Activated CD4-positive, alpha-beta T cell treated with anti-CD3 and anti-CD28 coated beads, Interleukin-2, amount 10 ng/mL, durations not matched to agents 24 days and 14 days (primary cell): ENCODE results near the gene TCF4. TPM values are rescaled to one million over a fixed set of nuclear protein-coding genes. Genes with fewer than 3 reads are reported as not detected.

Source experiments
- DNase-seq: peaks from one replicate; pipeline ENCODE4 v3.0.0; 2022
- H3K27ac Mint-ChIP-seq: one replicate; pipeline ENCODE4 v1.8.0; 2022; ENCODE audit warnings: mild to moderate bottlenecking, mixed read lengths
- H3K27me3 Mint-ChIP-seq: one replicate; pipeline ENCODE4 v1.8.0; 2022; ENCODE audit warnings: mixed read lengths
- H3K36me3 Mint-ChIP-seq: one replicate; pipeline ENCODE4 v1.8.0; 2022; ENCODE audit warnings: low read depth, mild to moderate bottlenecking, mixed read lengths
- H3K4me1 Mint-ChIP-seq: one replicate; pipeline ENCODE4 v1.8.0; 2021; ENCODE audit warnings: mixed read lengths
- H3K4me3 Mint-ChIP-seq: one replicate; pipeline ENCODE4 v1.8.0; 2022; ENCODE audit warnings: mild to moderate bottlenecking, moderate library complexity, mixed read lengths
- H3K9me3 Mint-ChIP-seq: one replicate; pipeline ENCODE4 v1.8.0; 2021; ENCODE audit warnings: mixed read lengths
- intact Hi-C: fragments of 100-400 bp; cut with micrococcal nuclease; formaldehyde crosslinking; loops from one replicate; pipeline ENCODE4 v1.15.1; 2023
- total RNA-seq: library from RNA; stranded (reverse); gene quantifications from 2 replicates; pipeline ENCODE4 v1.2.3, GENCODE V29; 2022

TCF4 gene
- total RNA-seq, 1 donor from 2014 or later, result 2.6 TPM

DNA sequence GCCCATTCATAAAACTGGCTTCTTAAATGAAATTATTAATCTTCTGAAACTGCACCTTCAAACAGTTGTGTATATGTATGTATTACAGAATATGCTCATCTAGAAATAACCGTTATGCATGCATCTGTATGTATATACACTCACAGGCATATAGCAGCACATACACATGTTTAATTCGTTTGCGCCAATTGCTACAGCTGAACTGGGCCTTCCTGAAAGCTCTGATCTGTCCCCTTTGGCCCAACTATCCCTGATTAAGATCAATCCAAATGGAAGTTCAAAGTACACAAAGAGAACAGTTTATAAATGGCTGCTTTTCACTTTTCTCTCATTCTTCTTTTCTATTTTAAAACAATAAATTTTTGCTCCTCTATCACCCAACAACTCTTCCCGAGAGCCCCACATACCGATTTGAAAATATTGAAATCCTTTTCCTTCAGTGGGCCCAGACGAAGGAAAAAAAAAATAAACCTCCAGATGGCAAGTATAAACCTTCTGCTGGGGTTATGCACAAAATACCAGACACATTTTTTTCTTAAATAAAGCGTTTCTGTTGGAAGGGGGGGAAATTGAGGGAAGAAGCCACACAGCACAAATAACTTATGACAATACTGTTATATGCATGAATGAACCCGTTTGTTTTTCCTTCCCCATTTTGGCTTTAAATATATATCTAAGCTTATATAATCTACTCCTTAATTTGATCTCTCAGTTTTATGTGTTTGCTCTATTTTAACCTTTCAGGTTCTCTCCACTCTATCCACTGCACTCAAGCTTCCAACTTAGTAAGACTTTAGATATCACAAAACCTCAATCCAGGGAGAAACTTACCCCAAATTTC lies 267.3 kb downstream of the TCF4 start:
- peaks cover 48% of the 10 kb centered on the region for H3K27me3 Mint-ChIP-seq
- no peaks in the 10 kb centered on the region for H3K36me3 Mint-ChIP-seq
- DNase-seq, result no peak
- H3K4me1 Mint-ChIP-seq, result peaks cover 8% of the 10 kb centered on the region
- peak overlapping the region; percentile 82 for H3K4me3 Mint-ChIP-seq
- H3K27ac Mint-ChIP-seq, result no peak overlapping the region
- intact Hi-C loops, result no loop called here
- H3K9me3 Mint-ChIP-seq, result no peaks in the 10 kb centered on the region

- intact Hi-C loops, result no loop called here
- Mint-ChIP-seq H3K4me3 (no peak overlapping the region), H3K4me1 (peaks cover 8% of the 10 kb centered on the region)
Measured at GRCh38 chr18:55319459-55320193, 268.4 kb downstream of the TCF4 start.

DNA sequence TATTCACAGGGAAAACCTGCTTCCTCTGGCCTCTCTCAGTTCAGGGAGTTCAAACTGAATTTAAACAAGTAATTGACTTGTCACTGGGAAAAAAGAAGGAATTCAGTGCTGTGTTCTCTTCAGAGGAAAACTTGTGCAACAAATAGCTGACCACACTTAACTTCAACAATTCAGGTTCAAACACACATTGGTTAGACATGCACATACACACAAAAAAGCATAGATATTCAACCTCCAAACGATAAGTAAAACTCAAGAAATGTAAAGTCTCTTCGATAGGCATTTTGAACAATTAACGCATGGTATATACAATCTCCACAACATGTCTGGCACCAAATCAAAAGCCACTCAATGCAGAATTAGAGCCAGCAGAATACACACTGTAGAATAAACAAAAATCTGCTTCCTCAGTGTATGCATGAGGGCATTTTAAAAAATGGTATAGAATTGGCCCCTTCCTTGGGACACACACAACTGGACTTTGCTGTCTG lies 269.0 kb downstream of the TCF4 start:
- Mint-ChIP-seq H3K27me3 (peaks cover 41% of the 10 kb centered on the region), H3K4me1 (peaks cover 8% of the 10 kb centered on the region), H3K9me3 (no peaks in the 10 kb centered on the region), H3K4me3 (no peak overlapping the region), H3K27ac (no peak overlapping the region), H3K36me3 (no peaks in the 10 kb centered on the region)
- intact Hi-C loops, result no loop called here
- DNase-seq, result no peak

More at GRCh38 chr18:55319459-55320193, 268.4 kb downstream of the TCF4 start:
- Mint-ChIP-seq H3K9me3 (no peaks in the 10 kb centered on the region), H3K27me3 (peaks cover 45% of the 10 kb centered on the region), H3K27ac (no peak overlapping the region), H3K36me3 (no peaks in the 10 kb centered on the region)
- DNase-seq, result no peak

DNA sequence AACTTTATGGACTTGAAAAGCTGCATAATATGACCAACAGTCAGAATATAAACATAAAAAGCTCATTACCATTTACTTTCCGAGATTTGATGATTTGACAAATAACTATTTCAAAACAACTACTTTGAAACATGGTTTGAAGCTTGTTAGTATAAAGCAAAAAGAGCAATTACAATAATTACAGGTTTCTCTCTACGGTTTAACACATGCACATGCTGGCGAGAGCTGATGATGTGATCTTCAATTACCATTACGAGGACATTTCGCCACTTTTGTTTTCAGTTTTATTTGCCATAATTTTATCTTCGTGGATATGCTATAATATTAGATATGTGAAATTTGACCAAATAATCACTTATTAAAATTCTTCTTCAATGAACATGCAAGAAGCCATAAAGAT lies 270.1 kb downstream of the TCF4 start:
- DNase-seq, result no peak
- Mint-ChIP-seq H3K9me3 (no peaks in the 10 kb centered on the region), H3K27me3 (peaks cover 32% of the 10 kb centered on the region), H3K27ac (no peak overlapping the region), H3K36me3 (no peaks in the 10 kb centered on the region), H3K4me3 (no peak overlapping the region), H3K4me1 (peaks cover 8% of the 10 kb centered on the region)
- intact Hi-C loops, result no loop called here

- Mint-ChIP-seq H3K36me3 (no peaks in the 10 kb centered on the region), H3K4me3 (no peak overlapping the region), H3K27me3 (peaks cover 34% of the 10 kb centered on the region), H3K9me3 (no peaks in the 10 kb centered on the region), H3K4me1 (peaks cover 8% of the 10 kb centered on the region), H3K27ac (no peak overlapping the region)
- no peak for DNase-seq
- intact Hi-C loops, result no loop called here
Measured at GRCh38 chr18:55317324-55317723, 270.7 kb downstream of the TCF4 start.

GRCh38 chr18:55316486-55317184 lies 271.4 kb downstream of the TCF4 start:
- Mint-ChIP-seq H3K36me3 (no peaks in the 10 kb centered on the region), H3K4me3 (no peak overlapping the region), H3K27me3 (peaks cover 32% of the 10 kb centered on the region), H3K9me3 (no peaks in the 10 kb centered on the region), H3K27ac (no peak overlapping the region), H3K4me1 (peaks cover 6% of the 10 kb centered on the region)
- no peak for DNase-seq
- intact Hi-C loops, result no loop called here

DNA sequence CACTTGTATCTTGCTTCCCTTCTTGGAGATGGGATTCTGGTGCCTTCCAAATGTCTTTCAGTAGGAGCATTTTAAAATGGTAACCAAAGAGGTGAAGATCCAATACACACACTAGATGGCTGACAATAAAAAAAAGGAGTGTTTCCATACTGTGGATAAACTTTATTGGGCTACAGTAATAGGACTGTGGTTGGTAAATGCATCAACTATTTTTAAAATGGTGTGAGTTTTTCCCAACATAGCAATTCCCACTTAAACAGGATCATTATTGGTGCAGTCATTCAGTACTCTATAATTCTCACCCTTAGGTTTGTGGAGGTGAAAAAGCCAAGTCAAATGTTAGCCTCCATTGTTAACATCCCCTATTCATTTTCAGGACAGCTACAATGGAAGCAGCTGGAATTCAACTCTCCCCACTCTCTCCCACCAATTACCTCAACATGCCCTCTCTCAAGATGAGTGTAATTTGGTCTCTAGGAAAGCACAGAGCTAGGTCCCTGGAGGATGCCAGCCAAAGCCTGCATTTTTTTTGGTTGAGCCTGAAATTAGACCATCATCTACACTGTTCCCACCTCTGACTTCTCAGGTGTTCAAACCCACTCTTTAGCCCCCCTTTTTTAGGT lies 273.3 kb downstream of the TCF4 start:
- intact Hi-C loops, result no loop called here
- no peak overlapping the region for H3K27ac Mint-ChIP-seq
- H3K36me3 Mint-ChIP-seq, result no peaks in the 10 kb centered on the region
- peaks cover 18% of the 10 kb centered on the region for H3K27me3 Mint-ChIP-seq
- no peaks in the 10 kb centered on the region for H3K9me3 Mint-ChIP-seq
- H3K4me1 Mint-ChIP-seq, result peaks cover 4% of the 10 kb centered on the region
- no peak overlapping the region for H3K4me3 Mint-ChIP-seq
- DNase-seq, result no peak

DNA sequence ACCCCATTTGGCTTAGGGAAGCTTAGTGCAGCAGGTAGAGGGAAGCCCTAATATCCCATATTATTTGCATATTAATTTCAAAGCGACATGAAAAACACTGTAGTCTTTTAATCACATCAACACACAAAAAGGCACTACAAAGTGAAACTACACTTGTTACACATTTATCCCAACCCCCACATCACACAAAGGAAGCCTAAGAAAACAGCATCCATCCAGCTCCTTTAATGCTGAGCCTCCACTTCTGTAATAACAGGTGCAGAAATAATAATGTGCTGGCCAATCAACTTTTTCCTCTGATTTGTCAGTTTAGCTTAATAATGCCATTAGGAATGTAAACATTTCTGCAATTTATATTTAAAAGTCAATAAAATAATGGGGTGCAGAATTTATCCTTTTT lies 274.0 kb downstream of the TCF4 start:
- Mint-ChIP-seq H3K4me1 (peaks cover 4% of the 10 kb centered on the region), H3K27me3 (peaks cover 12% of the 10 kb centered on the region), H3K36me3 (no peaks in the 10 kb centered on the region), H3K4me3 (no peak overlapping the region), H3K9me3 (no peaks in the 10 kb centered on the region), H3K27ac (no peak overlapping the region)
- no peak for DNase-seq
- intact Hi-C loops, result no loop called here

- peaks cover 4% of the 10 kb centered on the region for H3K27me3 Mint-ChIP-seq
- no peak overlapping the region for H3K4me3 Mint-ChIP-seq
- no peaks in the 10 kb centered on the region for H3K36me3 Mint-ChIP-seq
- H3K27ac Mint-ChIP-seq, result no peak overlapping the region
- intact Hi-C loops, result no loop called here
- no peaks in the 10 kb centered on the region for H3K9me3 Mint-ChIP-seq
- H3K4me1 Mint-ChIP-seq, result no peaks in the 10 kb centered on the region
- DNase-seq, result no peak
Measured at GRCh38 chr18:55310863-55311262, 277.1 kb downstream of the TCF4 start.

- H3K4me1 Mint-ChIP-seq, result no peaks in the 10 kb centered on the region
- H3K36me3 Mint-ChIP-seq, result no peaks in the 10 kb centered on the region
- no peaks in the 10 kb centered on the region for H3K9me3 Mint-ChIP-seq
- intact Hi-C loops, result no loop called here
- H3K27me3 Mint-ChIP-seq, result peaks cover 3% of the 10 kb centered on the region
- DNase-seq, result no peak
- H3K4me3 Mint-ChIP-seq, result no peak overlapping the region
- no peak overlapping the region for H3K27ac Mint-ChIP-seq
Measured at GRCh38 chr18:55310044-55310676, 277.8 kb downstream of the TCF4 start.

DNA sequence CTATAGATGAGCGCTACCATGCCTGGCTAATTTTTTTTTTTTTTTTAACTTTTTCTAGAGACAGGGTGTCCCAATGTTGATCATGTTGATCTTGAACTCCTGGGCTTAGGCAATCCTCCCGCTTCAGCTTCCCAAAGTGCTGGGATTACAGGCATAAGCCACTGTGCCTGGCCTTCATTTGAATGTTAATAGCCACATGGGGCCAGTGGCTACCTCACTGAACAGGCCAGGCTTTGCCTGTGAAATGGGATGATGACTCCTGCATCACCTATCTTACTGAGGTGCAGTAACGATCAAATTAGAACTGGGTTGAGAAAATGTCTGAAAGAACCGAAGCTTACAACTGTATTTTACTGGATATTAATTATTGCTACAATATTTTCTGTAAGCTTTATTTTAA lies 278.7 kb downstream of the TCF4 start:
- H3K36me3 Mint-ChIP-seq, result no peaks in the 10 kb centered on the region
- H3K4me3 Mint-ChIP-seq, result no peak overlapping the region
- no peak overlapping the region for H3K27ac Mint-ChIP-seq
- intact Hi-C loops, result no loop called here
- no peaks in the 10 kb centered on the region for H3K9me3 Mint-ChIP-seq
- no peaks in the 10 kb centered on the region for H3K4me1 Mint-ChIP-seq
- peaks cover 1% of the 10 kb centered on the region for H3K27me3 Mint-ChIP-seq
- DNase-seq, result no peak

- Mint-ChIP-seq H3K4me1 (no peaks in the 10 kb centered on the region), H3K36me3 (no peaks in the 10 kb centered on the region), H3K4me3 (no peak overlapping the region), H3K27me3 (no peaks in the 10 kb centered on the region), H3K27ac (no peak overlapping the region), H3K9me3 (no peaks in the 10 kb centered on the region)
- DNase-seq, result no peak
- intact Hi-C loops, result no loop called here
Measured at GRCh38 chr18:55307505-55307904, 280.5 kb downstream of the TCF4 start.

DNA sequence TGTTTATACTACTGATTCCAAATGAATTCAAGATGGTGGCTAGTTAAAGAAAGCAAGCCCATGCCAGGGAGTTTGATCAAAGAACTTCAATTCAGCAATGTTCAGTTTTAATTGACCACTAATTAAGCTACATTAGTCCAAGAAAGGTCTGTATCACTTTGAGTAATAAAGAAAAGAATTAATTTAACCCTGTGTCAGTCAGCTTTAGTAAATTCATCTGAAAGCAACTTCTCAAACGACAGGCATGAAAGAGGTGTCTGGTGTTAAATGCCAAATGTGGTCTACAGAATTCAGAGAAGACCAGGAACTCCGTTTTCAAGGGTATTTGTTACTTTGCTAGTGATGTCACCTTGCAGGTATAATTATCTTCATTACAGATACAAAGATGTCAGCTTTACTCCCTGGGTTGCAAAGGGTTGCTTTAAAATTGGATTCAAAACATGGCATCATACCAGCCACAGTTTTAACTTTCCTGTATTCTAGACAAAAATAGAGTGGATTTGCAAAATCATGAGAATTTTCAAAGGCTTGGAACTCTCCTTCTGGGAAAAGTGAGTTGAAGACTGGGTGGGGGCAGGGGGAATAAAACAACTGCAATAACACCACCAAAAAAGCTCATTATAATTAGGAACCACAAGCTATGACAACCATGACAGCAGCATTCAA lies 281.5 kb downstream of the TCF4 start:
- no peaks in the 10 kb centered on the region for H3K4me1 Mint-ChIP-seq

More for the DNA sequence above, 281.5 kb downstream of the TCF4 start:
- H3K4me3 Mint-ChIP-seq, result no peak overlapping the region
- H3K27me3 Mint-ChIP-seq, result peaks cover 2% of the 10 kb centered on the region
- no peaks in the 10 kb centered on the region for H3K9me3 Mint-ChIP-seq
- no peak for DNase-seq
- no peaks in the 10 kb centered on the region for H3K36me3 Mint-ChIP-seq
- intact Hi-C loops, result no loop called here
- H3K27ac Mint-ChIP-seq, result no peak overlapping the region
